GM19468 (cell line): ENCODE results near the gene DEFB115.
"Not testable (repeated sequence)": the region's sequence is repeated elsewhere in the genome, so short reads cannot be mapped to it uniquely, and the experiment has no call there.

ENCODE experiments used
- ATAC-seq: cut with Tn5 transposase; IDR thresholded peaks from one replicate; pipeline ENCODE4 v1.9.1; 2021; ENCODE audit warnings: mild to moderate bottlenecking, moderate library complexity, moderate number of reproducible peaks; ENCODE audit not compliant: unreplicated experiment; ENCODE audit errors: extremely low read depth

DEFB115 gene

GRCh38 chr20:31257364-31257763 lies at the start of gene DEFB115:
Gene DEFB115 (plus strand): TSS chr20:31257664. CDS start chr20:31257664, 0 bp downstream.
- ATAC-seq: no peak

GRCh38 chr20:31236953-31237352 lies 20.5 kb upstream of the DEFB115 start:
- no peak for ATAC-seq

- ATAC-seq: no peak
Measured at GRCh38 chr20:31237763-31238162, 19.7 kb upstream of the DEFB115 start.

- no peak for ATAC-seq
Measured at GRCh38 chr20:31239139-31239538, 18.3 kb upstream of the DEFB115 start.

GRCh38 chr20:31256959-31257358 lies 505 bp upstream of the DEFB115 start:
- ATAC-seq: no peak

- ATAC-seq: no peak
Measured at GRCh38 chr20:31260326-31260932, 3.0 kb downstream of the DEFB115 start.

- no peak for ATAC-seq
Measured at GRCh38 chr20:31274441-31274840, 17.0 kb downstream of the DEFB115 start.

GRCh38 chr20:31278178-31278577 lies 20.7 kb downstream of the DEFB115 start:
- no peak for ATAC-seq

GRCh38 chr20:31284964-31285363 lies 27.5 kb downstream of the DEFB115 start:
- not testable (repeated sequence) for ATAC-seq

GRCh38 chr20:31308535-31309162 lies 51.2 kb downstream of the DEFB115 start, which contains the start of gene DEFB116:
Gene DEFB116 (minus strand): TSS chr20:31308585. CDS start chr20:31308585, 0 bp downstream.
- ATAC-seq: no peak
